Measurements from ENCODE around the gene CDHR1.

The CDHR1 gene

GRCh38 chr10:84236807-84237198 is 42.5 kb downstream of the CDHR1 start:
- no peaks in the 10 kb centered on the region for H3K4me1 ChIP-seq (ENCODE audit: control insufficient read depth in 1 of 2, insufficient read depth in 2 of 2, low read length in 2 of 2)
- H3K36me3 ChIP-seq (ENCODE audit: control insufficient read depth in 1 of 2, insufficient read depth in 2 of 2, low read length in 2 of 2) = no peaks in the 10 kb centered on the region
- no peaks in the 10 kb centered on the region for H3K9me3 ChIP-seq (ENCODE audit: control insufficient read depth in 1 of 2, low read length in 2 of 2)
- peaks cover 4% of the 10 kb centered on the region for H3K27me3 ChIP-seq (ENCODE audit: low read depth, low read length)
- H3K27ac ChIP-seq (ENCODE audit: low read length) = no peak overlapping the region
- H3K4me3 ChIP-seq (ENCODE audit: low read depth in 1 of 2, low read length in 2 of 2) = no peak overlapping the region

- Histone ChIP-seq H3K36me3 (ENCODE audit: control insufficient read depth in 1 of 2, insufficient read depth in 2 of 2, low read length in 2 of 2) (no peaks in the 10 kb centered on the region), H3K27me3 (ENCODE audit: low read depth, low read length) (peaks cover 4% of the 10 kb centered on the region), H3K4me3 (ENCODE audit: low read depth in 1 of 2, low read length in 2 of 2) (no peak overlapping the region), H3K27ac (ENCODE audit: low read length) (no peak overlapping the region), H3K9me3 (ENCODE audit: control insufficient read depth in 1 of 2, low read length in 2 of 2) (no peaks in the 10 kb centered on the region), H3K4me1 (ENCODE audit: control insufficient read depth in 1 of 2, insufficient read depth in 2 of 2, low read length in 2 of 2) (no peaks in the 10 kb centered on the region)
Observed at GRCh38 chr10:84237199-84238051, 43.1 kb downstream of the CDHR1 start.

GRCh38 chr10:84238909-84239308 is 44.6 kb downstream of the CDHR1 start:
- H3K9me3 ChIP-seq (ENCODE audit: control insufficient read depth in 1 of 2, low read length in 2 of 2) = no peaks in the 10 kb centered on the region
- H3K4me3 ChIP-seq (ENCODE audit: low read depth in 1 of 2, low read length in 2 of 2) = no peak overlapping the region
- H3K27me3 ChIP-seq (ENCODE audit: low read depth, low read length) = peaks cover 4% of the 10 kb centered on the region
- H3K4me1 ChIP-seq (ENCODE audit: control insufficient read depth in 1 of 2, insufficient read depth in 2 of 2, low read length in 2 of 2) = no peaks in the 10 kb centered on the region
- no peak overlapping the region for H3K27ac ChIP-seq (ENCODE audit: low read length)
- no peaks in the 10 kb centered on the region for H3K36me3 ChIP-seq (ENCODE audit: control insufficient read depth in 1 of 2, insufficient read depth in 2 of 2, low read length in 2 of 2)

- H3K4me1 ChIP-seq (ENCODE audit: control insufficient read depth in 1 of 2, insufficient read depth in 2 of 2, low read length in 2 of 2) = no peaks in the 10 kb centered on the region
- no peaks in the 10 kb centered on the region for H3K9me3 ChIP-seq (ENCODE audit: control insufficient read depth in 1 of 2, low read length in 2 of 2)
- H3K4me3 ChIP-seq (ENCODE audit: low read depth in 1 of 2, low read length in 2 of 2) = no peak within 1 kb of the TSS
- H3K36me3 ChIP-seq (ENCODE audit: control insufficient read depth in 1 of 2, insufficient read depth in 2 of 2, low read length in 2 of 2) = no peaks in the 10 kb centered on the region
- H3K27ac ChIP-seq (ENCODE audit: low read length) = no peak within 1 kb of the TSS
- peaks cover 4% of the 10 kb centered on the region for H3K27me3 ChIP-seq (ENCODE audit: low read depth, low read length)
Observed at GRCh38 chr10:84241185-84241790, 47.0 kb downstream of the CDHR1 start, which contains the start of gene LRIT1. LRIT1 (minus strand) TSS chr10:84241546; CDS start chr10:84241439, 107 bp downstream.

- H3K36me3 ChIP-seq (ENCODE audit: control insufficient read depth in 1 of 2, insufficient read depth in 2 of 2, low read length in 2 of 2) = no peaks in the 10 kb centered on the region
- peaks cover 4% of the 10 kb centered on the region for H3K27me3 ChIP-seq (ENCODE audit: low read depth, low read length)
- H3K4me3 ChIP-seq (ENCODE audit: low read depth in 1 of 2, low read length in 2 of 2) = no peak overlapping the region
- no peaks in the 10 kb centered on the region for H3K4me1 ChIP-seq (ENCODE audit: control insufficient read depth in 1 of 2, insufficient read depth in 2 of 2, low read length in 2 of 2)
- no peak overlapping the region for H3K27ac ChIP-seq (ENCODE audit: low read length)
- no peaks in the 10 kb centered on the region for H3K9me3 ChIP-seq (ENCODE audit: control insufficient read depth in 1 of 2, low read length in 2 of 2)
Observed at GRCh38 chr10:84243759-84244158, 49.4 kb downstream of the CDHR1 start.

GRCh38 chr10:84244651-84245270 is 50.4 kb downstream of the CDHR1 start, which contains the start of gene RGR:
RGR (plus strand) TSS chr10:84245053; CDS start chr10:84245091, 38 bp downstream.
- Histone ChIP-seq H3K27ac (ENCODE audit: low read length) (no peak within 1 kb of the TSS), H3K4me3 (ENCODE audit: low read depth in 1 of 2, low read length in 2 of 2) (no peak within 1 kb of the TSS), H3K4me1 (ENCODE audit: control insufficient read depth in 1 of 2, insufficient read depth in 2 of 2, low read length in 2 of 2) (no peaks in the 10 kb centered on the region), H3K27me3 (ENCODE audit: low read depth, low read length) (peaks cover 4% of the 10 kb centered on the region), H3K36me3 (ENCODE audit: control insufficient read depth in 1 of 2, insufficient read depth in 2 of 2, low read length in 2 of 2) (no peaks in the 10 kb centered on the region), H3K9me3 (ENCODE audit: control insufficient read depth in 1 of 2, low read length in 2 of 2) (no peaks in the 10 kb centered on the region)

- H3K27ac ChIP-seq (ENCODE audit: low read length) = no peak overlapping the region
- no peak overlapping the region for H3K4me3 ChIP-seq (ENCODE audit: low read depth in 1 of 2, low read length in 2 of 2)
- no peaks in the 10 kb centered on the region for H3K36me3 ChIP-seq (ENCODE audit: control insufficient read depth in 1 of 2, insufficient read depth in 2 of 2, low read length in 2 of 2)
- no peaks in the 10 kb centered on the region for H3K4me1 ChIP-seq (ENCODE audit: control insufficient read depth in 1 of 2, insufficient read depth in 2 of 2, low read length in 2 of 2)
- no peaks in the 10 kb centered on the region for H3K27me3 ChIP-seq (ENCODE audit: low read depth, low read length)
- H3K9me3 ChIP-seq (ENCODE audit: control insufficient read depth in 1 of 2, low read length in 2 of 2) = no peaks in the 10 kb centered on the region
Observed at GRCh38 chr10:84247496-84247895, 53.2 kb downstream of the CDHR1 start.

GRCh38 chr10:84248794-84249193 is 54.5 kb downstream of the CDHR1 start:
- no peaks in the 10 kb centered on the region for H3K36me3 ChIP-seq (ENCODE audit: control insufficient read depth in 1 of 2, insufficient read depth in 2 of 2, low read length in 2 of 2)
- H3K4me3 ChIP-seq (ENCODE audit: low read depth in 1 of 2, low read length in 2 of 2) = no peak overlapping the region
- H3K9me3 ChIP-seq (ENCODE audit: control insufficient read depth in 1 of 2, low read length in 2 of 2) = no peaks in the 10 kb centered on the region
- no peaks in the 10 kb centered on the region for H3K27me3 ChIP-seq (ENCODE audit: low read depth, low read length)
- H3K4me1 ChIP-seq (ENCODE audit: control insufficient read depth in 1 of 2, insufficient read depth in 2 of 2, low read length in 2 of 2) = no peaks in the 10 kb centered on the region
- H3K27ac ChIP-seq (ENCODE audit: low read length) = no peak overlapping the region

GRCh38 chr10:84254552-84255478 is 60.5 kb downstream of the CDHR1 start:
- Histone ChIP-seq H3K27ac (ENCODE audit: low read length) (no peak overlapping the region), H3K4me3 (ENCODE audit: low read depth in 1 of 2, low read length in 2 of 2) (no peak overlapping the region), H3K4me1 (ENCODE audit: control insufficient read depth in 1 of 2, insufficient read depth in 2 of 2, low read length in 2 of 2) (peaks cover 0 to 5% of the 10 kb centered on the region in 2 donors), H3K9me3 (ENCODE audit: control insufficient read depth in 1 of 2, low read length in 2 of 2) (no peaks in the 10 kb centered on the region), H3K27me3 (ENCODE audit: low read depth, low read length) (no peaks in the 10 kb centered on the region), H3K36me3 (ENCODE audit: control insufficient read depth in 1 of 2, insufficient read depth in 2 of 2, low read length in 2 of 2) (no peaks in the 10 kb centered on the region)

GRCh38 chr10:84256510-84257342 is 62.4 kb downstream of the CDHR1 start:
- Histone ChIP-seq H3K9me3 (ENCODE audit: control insufficient read depth in 1 of 2, low read length in 2 of 2) (no peaks in the 10 kb centered on the region), H3K27ac (ENCODE audit: low read length) (no peak overlapping the region), H3K36me3 (ENCODE audit: control insufficient read depth in 1 of 2, insufficient read depth in 2 of 2, low read length in 2 of 2) (no peaks in the 10 kb centered on the region), H3K4me1 (ENCODE audit: control insufficient read depth in 1 of 2, insufficient read depth in 2 of 2, low read length in 2 of 2) (peaks cover 0 to 5% of the 10 kb centered on the region in 2 donors), H3K4me3 (ENCODE audit: low read depth in 1 of 2, low read length in 2 of 2) (peak overlapping the region in 1 of 2 donors; percentile 14), H3K27me3 (ENCODE audit: low read depth, low read length) (no peaks in the 10 kb centered on the region)
